Fibroblast of pulmonary artery (primary cell): ENCODE results near the gene TSPAN10.
A peak's percentile ranks its signal among the peaks of the same experiment; 100 is the strongest.

Experiments used
- DNase-seq: peaks from one replicate; pipeline ENCODE4 v3.0.0-alpha.2; 2010; ENCODE audit warnings: low read depth
- H3K4me3 ChIP-seq: replicated peaks from 2 replicates; pipeline ENCODE4 v1.5.1; 2011; ENCODE audit warnings: low read depth, mild to moderate bottlenecking, control low read depth, low read length, moderate library complexity
- CTCF ChIP-seq: IDR thresholded peaks from 2 replicates; pipeline ENCODE4 v1.5.1; 2011; ENCODE audit warnings: mild to moderate bottlenecking, control low read depth, low read length, inconsistent platforms; ENCODE audit errors: missing control alignments

The TSPAN10 gene

GRCh38 chr17:81660441-81660840 lies 23.4 kb downstream of the TSPAN10 start:
- TF ChIP-seq CTCF = no peak
- no peak overlapping the region for H3K4me3 ChIP-seq
- no peak for DNase-seq

DNA sequence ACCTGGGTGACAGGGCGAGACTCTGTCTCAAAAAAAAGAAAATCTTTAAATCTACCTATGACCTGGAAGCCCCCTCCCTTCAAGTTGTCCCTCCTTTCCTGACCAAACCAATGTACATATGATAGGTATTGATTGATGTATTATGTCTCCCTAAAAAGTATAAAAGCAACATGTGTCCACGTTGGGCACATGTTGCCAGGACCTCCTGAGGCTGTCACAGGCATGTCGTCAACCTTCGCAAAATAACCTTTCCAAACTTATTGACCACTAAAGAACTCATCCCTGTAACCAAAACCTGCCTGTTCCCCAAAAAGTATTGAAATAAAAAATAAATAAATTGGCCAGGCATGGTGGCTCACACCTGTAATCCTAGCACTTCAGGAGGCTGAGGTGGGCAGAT lies 25.0 kb downstream of the TSPAN10 start:
- no peak overlapping the region for H3K4me3 ChIP-seq
- no peak for TF ChIP-seq CTCF
- DNase-seq = no peak

- DNase-seq = no peak
- H3K4me3 ChIP-seq = no peak overlapping the region
- no peak for TF ChIP-seq CTCF
Measured at GRCh38 chr17:81664051-81664470, 27.1 kb downstream of the TSPAN10 start.

DNA sequence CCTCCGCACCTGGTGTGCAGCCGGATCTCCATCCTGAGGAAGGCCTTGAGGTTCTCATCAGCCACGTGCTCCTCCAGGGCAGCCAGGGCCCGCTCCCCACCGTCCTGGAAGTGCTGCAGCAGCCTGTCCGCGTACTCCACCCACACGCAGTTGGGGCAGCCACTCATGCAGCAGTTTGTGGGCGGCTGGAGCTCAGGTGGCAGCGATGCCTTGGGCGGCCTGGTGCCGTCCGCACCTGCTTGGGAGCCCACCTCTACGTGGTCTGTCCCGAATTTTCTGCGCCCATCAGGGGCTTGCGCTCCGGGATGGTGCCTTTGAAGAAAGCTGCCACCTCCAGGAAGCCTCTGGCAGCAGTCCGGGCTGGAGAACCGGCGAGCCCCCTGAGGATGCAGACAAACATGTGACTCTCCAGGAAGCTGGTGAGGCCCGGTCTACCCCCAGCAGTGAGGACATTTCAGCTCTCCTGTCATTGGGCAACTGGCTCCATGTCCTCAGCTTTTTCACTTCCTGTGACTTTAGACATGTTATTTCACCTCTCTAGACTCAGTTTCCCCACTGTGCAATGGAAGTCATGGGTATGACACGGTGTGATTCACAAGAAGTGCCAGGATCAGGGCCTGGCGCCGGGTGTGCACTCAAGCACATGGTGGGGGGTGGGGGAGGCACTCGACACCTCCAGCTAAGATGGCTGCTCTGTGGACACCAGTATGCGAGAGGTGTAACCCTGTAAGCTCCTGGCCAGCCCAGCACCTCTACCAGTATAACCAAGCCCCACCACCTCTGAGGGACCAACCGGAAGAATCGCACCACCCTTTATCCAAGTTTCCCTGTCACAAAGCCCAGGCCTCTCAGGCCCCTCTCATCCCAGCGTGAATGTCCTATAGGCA lies 28.5 kb downstream of the TSPAN10 start:
- peak overlapping the region; percentile 86 for H3K4me3 ChIP-seq
- no peak for TF ChIP-seq CTCF
- DNase-seq = peak; percentile 18

DNA sequence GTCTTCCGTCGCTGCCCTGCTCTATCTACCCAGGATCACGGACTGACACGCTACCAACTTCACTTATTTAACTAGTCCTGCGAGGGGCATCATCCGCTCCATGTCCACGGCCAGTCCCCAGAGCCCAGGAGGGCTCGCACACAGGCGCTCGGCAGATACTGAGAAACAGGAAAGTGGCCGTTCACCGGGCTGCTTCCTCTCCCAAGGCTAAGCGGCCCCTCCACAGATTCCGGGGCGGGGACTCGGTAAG lies 29.0 kb downstream of the TSPAN10 start:
- peak; percentile 30 for DNase-seq
- no peak for TF ChIP-seq CTCF
- H3K4me3 ChIP-seq = peak overlapping the region; percentile 86

GRCh38 chr17:81666342-81667191 lies 29.6 kb downstream of the TSPAN10 start, which contains the start of the genes CCDC137 and OXLD1:
Gene CCDC137, plus strand, starts transcription at chr17:81666737. Its CDS starts 30 bp downstream, at chr17:81666767.
Gene OXLD1, minus strand, starts transcription at chr17:81666605. Its CDS starts 28 bp downstream, at chr17:81666577.
- H3K4me3 ChIP-seq = peak within 1 kb of the TSS; percentile 86
- peak; percentile 96 for DNase-seq
- TF ChIP-seq CTCF = no peak
